ENCODE results near the gene SEC61B.

DNA sequence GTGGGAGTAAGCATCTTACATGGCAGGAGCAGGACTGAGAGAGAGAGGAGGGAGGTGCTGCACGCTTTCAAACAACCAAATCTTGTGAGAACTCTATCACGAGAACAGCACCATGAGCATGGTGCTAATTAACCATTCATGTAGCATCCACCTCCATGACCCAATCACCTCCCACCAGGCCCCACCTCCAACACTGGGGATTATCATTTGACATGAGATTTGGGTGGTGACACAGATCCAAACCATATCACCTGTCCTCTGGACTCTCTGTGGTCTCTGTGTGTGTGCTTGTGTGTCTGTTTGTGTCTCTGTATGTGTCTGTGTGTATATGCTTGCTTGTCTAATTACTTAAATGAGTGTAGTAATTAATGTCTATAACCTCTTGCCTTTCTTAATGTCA, 31.1 kb downstream of the SEC61B start:
- TF ChIP-seq, protein P1, sequence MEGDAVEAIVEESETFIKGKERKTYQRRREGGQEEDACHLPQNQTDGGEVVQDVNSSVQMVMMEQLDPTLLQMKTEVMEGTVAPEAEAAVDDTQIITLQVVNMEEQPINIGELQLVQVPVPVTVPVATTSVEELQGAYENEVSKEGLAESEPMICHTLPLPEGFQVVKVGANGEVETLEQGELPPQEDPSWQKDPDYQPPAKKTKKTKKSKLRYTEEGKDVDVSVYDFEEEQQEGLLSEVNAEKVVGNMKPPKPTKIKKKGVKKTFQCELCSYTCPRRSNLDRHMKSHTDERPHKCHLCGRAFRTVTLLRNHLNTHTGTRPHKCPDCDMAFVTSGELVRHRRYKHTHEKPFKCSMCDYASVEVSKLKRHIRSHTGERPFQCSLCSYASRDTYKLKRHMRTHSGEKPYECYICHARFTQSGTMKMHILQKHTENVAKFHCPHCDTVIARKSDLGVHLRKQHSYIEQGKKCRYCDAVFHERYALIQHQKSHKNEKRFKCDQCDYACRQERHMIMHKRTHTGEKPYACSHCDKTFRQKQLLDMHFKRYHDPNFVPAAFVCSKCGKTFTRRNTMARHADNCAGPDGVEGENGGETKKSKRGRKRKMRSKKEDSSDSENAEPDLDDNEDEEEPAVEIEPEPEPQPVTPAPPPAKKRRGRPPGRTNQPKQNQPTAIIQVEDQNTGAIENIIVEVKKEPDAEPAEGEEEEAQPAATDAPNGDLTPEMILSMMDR (IDR thresholded peaks at IDR 0.05): no peak
- TF ChIP-seq ZFX (IDR thresholded peaks at IDR 0.05; ENCODE audit: borderline replicate concordance): no peak

All from 22Rv1 (cell line).